Rectal smooth muscle tissue (tissue), 1 donor: ENCODE measurements around the gene PXK.
A peak's percentile ranks its signal among the peaks of the same experiment; 100 is the strongest.

Experiments
- H3K27ac ChIP-seq: one replicate; pipeline ENCODE4 v1.7.0; 2013; ENCODE audit warnings: low read depth, low read length, inconsistent platforms
- H3K27me3 ChIP-seq: one replicate; pipeline ENCODE4 v1.7.0; 2013; ENCODE audit warnings: low read length; ENCODE audit not compliant: control insufficient read depth, insufficient read depth
- H3K36me3 ChIP-seq: one replicate; pipeline ENCODE4 v1.7.0; 2013; ENCODE audit warnings: low read length; ENCODE audit not compliant: control insufficient read depth, insufficient read depth
- H3K4me1 ChIP-seq: one replicate; pipeline ENCODE4 v1.7.0; 2013; ENCODE audit warnings: low read length; ENCODE audit not compliant: control insufficient read depth, insufficient read depth
- H3K4me3 ChIP-seq: one replicate; pipeline ENCODE4 v1.7.0; 2013; ENCODE audit warnings: low read length
- H3K9ac ChIP-seq: one replicate; pipeline ENCODE4 v1.7.0; 2013; ENCODE audit warnings: low read length

PXK gene

GRCh38 chr3:58341376-58341775, 8.7 kb downstream of the PXK start:
- Histone ChIP-seq H3K27ac (no peak overlapping the region), H3K4me1 (no peaks in the 10 kb centered on the region), H3K9ac (no peak overlapping the region), H3K27me3 (no peaks in the 10 kb centered on the region), H3K36me3 (no peaks in the 10 kb centered on the region), H3K4me3 (no peak overlapping the region)

- no peaks in the 10 kb centered on the region for H3K27me3 ChIP-seq
- H3K4me3 ChIP-seq: no peak overlapping the region
- no peak overlapping the region for H3K9ac ChIP-seq
- H3K4me1 ChIP-seq: no peaks in the 10 kb centered on the region
- H3K27ac ChIP-seq: no peak overlapping the region
- H3K36me3 ChIP-seq: no peaks in the 10 kb centered on the region
Observed at GRCh38 chr3:58342676-58343075, 10.0 kb downstream of the PXK start.

GRCh38 chr3:58345457-58345856, 12.8 kb downstream of the PXK start:
- Histone ChIP-seq H3K36me3 (no peaks in the 10 kb centered on the region), H3K4me1 (no peaks in the 10 kb centered on the region), H3K27me3 (no peaks in the 10 kb centered on the region), H3K4me3 (no peak overlapping the region), H3K9ac (no peak overlapping the region), H3K27ac (no peak overlapping the region)

- no peak overlapping the region for H3K9ac ChIP-seq
- H3K27me3 ChIP-seq: no peaks in the 10 kb centered on the region
- H3K4me3 ChIP-seq: no peak overlapping the region
- no peak overlapping the region for H3K27ac ChIP-seq
- H3K4me1 ChIP-seq: no peaks in the 10 kb centered on the region
- H3K36me3 ChIP-seq: no peaks in the 10 kb centered on the region
Observed at GRCh38 chr3:58346368-58346767, 13.7 kb downstream of the PXK start.

GRCh38 chr3:58347984-58348383, 15.3 kb downstream of the PXK start:
- Histone ChIP-seq H3K9ac (no peak overlapping the region), H3K36me3 (no peaks in the 10 kb centered on the region), H3K4me3 (no peak overlapping the region), H3K4me1 (no peaks in the 10 kb centered on the region), H3K27ac (no peak overlapping the region), H3K27me3 (no peaks in the 10 kb centered on the region)

- H3K4me3 ChIP-seq: no peak overlapping the region
- H3K27me3 ChIP-seq: no peaks in the 10 kb centered on the region
- no peak overlapping the region for H3K9ac ChIP-seq
- no peak overlapping the region for H3K27ac ChIP-seq
- no peaks in the 10 kb centered on the region for H3K36me3 ChIP-seq
- no peaks in the 10 kb centered on the region for H3K4me1 ChIP-seq
Observed at GRCh38 chr3:58349792-58350626, 17.3 kb downstream of the PXK start.

GRCh38 chr3:58350627-58351013, 17.9 kb downstream of the PXK start:
- H3K36me3 ChIP-seq: no peaks in the 10 kb centered on the region
- no peak overlapping the region for H3K27ac ChIP-seq
- peaks cover 2% of the 10 kb centered on the region for H3K4me1 ChIP-seq
- no peaks in the 10 kb centered on the region for H3K27me3 ChIP-seq
- H3K9ac ChIP-seq: no peak overlapping the region
- H3K4me3 ChIP-seq: no peak overlapping the region

- H3K4me3 ChIP-seq: no peak overlapping the region
- no peak overlapping the region for H3K9ac ChIP-seq
- H3K27ac ChIP-seq: no peak overlapping the region
- no peaks in the 10 kb centered on the region for H3K36me3 ChIP-seq
- peaks cover 6% of the 10 kb centered on the region for H3K4me1 ChIP-seq
- no peaks in the 10 kb centered on the region for H3K27me3 ChIP-seq
Observed at GRCh38 chr3:58351920-58352319, 19.2 kb downstream of the PXK start.

- H3K4me3 ChIP-seq: no peak overlapping the region
Observed at GRCh38 chr3:58352626-58353025, 19.9 kb downstream of the PXK start.

GRCh38 chr3:58353722-58354553, 21.2 kb downstream of the PXK start:
- no peaks in the 10 kb centered on the region for H3K27me3 ChIP-seq

More at GRCh38 chr3:58352626-58353025, 19.9 kb downstream of the PXK start:
- peaks cover 6% of the 10 kb centered on the region for H3K4me1 ChIP-seq
- H3K9ac ChIP-seq: no peak overlapping the region
- no peaks in the 10 kb centered on the region for H3K27me3 ChIP-seq
- H3K27ac ChIP-seq: no peak overlapping the region
- no peaks in the 10 kb centered on the region for H3K36me3 ChIP-seq

GRCh38 chr3:58355179-58355578, 22.5 kb downstream of the PXK start:
- Histone ChIP-seq H3K4me1 (peaks cover 6% of the 10 kb centered on the region), H3K27ac (no peak overlapping the region), H3K4me3 (no peak overlapping the region), H3K36me3 (no peaks in the 10 kb centered on the region), H3K27me3 (no peaks in the 10 kb centered on the region), H3K9ac (peak overlapping the region; percentile 2)

More at GRCh38 chr3:58353722-58354553, 21.2 kb downstream of the PXK start:
- Histone ChIP-seq H3K4me3 (no peak overlapping the region), H3K9ac (no peak overlapping the region), H3K36me3 (no peaks in the 10 kb centered on the region), H3K27ac (no peak overlapping the region), H3K4me1 (peaks cover 6% of the 10 kb centered on the region)

- Histone ChIP-seq H3K4me1 (peaks cover 6% of the 10 kb centered on the region), H3K4me3 (no peak overlapping the region), H3K27me3 (no peaks in the 10 kb centered on the region), H3K36me3 (no peaks in the 10 kb centered on the region), H3K27ac (peak overlapping the region; percentile 70), H3K9ac (no peak overlapping the region)
Observed at GRCh38 chr3:58356054-58356453, 23.4 kb downstream of the PXK start.
